ENCODE data around the gene PACRG. TPM values are rescaled to one million over a fixed set of nuclear protein-coding genes. Genes with fewer than 3 reads are reported as not detected.

The PACRG gene
- polyA plus RNA-seq, 1 of the 3 experiments (the other 2 are of a cell fraction) = 0.56 TPM

- CTCF ChIA-PET = no interaction called here
- Histone ChIP-seq H3K4me3 (ENCODE audit: low read depth in 2 of 2, low read length in 1 of 2) (no peak overlapping the region), H3K79me2 (ENCODE audit: insufficient read depth) (no peaks in the 10 kb centered on the region), H3K4me1 (ENCODE audit: control insufficient read depth in 1 of 2, insufficient read depth in 2 of 2, low read depth in 1 of 2, low read length in 1 of 2) (no peaks in the 10 kb centered on the region), H3K27ac (ENCODE audit: low read depth in 2 of 2, low read length in 1 of 2) (no peak overlapping the region), H3K4me2 (no peak overlapping the region), H4K20me1 (ENCODE audit: insufficient read depth) (no peaks in the 10 kb centered on the region), H3K27me3 (ENCODE audit: insufficient read depth) (no peaks in the 10 kb centered on the region), H3K36me3 (replicated peaks in 1 of 2; ENCODE audit: control insufficient read depth in 1 of 2, insufficient read depth in 2 of 2, low read length in 1 of 2) (no peaks in the 10 kb centered on the region), H3K9ac (no peak overlapping the region), H2AFZ (ENCODE audit: low read depth) (no peak overlapping the region), H3F3A (replicated peaks; ENCODE audit: insufficient read depth) (no peaks in the 10 kb centered on the region), H3K9me3 (no peaks in the 10 kb centered on the region; the same call in 1 of the 2 replicates), H3K9me2 (no peaks in the 10 kb centered on the region)
- no peak for DNase-seq
- TF ChIP-seq, protein P1, sequence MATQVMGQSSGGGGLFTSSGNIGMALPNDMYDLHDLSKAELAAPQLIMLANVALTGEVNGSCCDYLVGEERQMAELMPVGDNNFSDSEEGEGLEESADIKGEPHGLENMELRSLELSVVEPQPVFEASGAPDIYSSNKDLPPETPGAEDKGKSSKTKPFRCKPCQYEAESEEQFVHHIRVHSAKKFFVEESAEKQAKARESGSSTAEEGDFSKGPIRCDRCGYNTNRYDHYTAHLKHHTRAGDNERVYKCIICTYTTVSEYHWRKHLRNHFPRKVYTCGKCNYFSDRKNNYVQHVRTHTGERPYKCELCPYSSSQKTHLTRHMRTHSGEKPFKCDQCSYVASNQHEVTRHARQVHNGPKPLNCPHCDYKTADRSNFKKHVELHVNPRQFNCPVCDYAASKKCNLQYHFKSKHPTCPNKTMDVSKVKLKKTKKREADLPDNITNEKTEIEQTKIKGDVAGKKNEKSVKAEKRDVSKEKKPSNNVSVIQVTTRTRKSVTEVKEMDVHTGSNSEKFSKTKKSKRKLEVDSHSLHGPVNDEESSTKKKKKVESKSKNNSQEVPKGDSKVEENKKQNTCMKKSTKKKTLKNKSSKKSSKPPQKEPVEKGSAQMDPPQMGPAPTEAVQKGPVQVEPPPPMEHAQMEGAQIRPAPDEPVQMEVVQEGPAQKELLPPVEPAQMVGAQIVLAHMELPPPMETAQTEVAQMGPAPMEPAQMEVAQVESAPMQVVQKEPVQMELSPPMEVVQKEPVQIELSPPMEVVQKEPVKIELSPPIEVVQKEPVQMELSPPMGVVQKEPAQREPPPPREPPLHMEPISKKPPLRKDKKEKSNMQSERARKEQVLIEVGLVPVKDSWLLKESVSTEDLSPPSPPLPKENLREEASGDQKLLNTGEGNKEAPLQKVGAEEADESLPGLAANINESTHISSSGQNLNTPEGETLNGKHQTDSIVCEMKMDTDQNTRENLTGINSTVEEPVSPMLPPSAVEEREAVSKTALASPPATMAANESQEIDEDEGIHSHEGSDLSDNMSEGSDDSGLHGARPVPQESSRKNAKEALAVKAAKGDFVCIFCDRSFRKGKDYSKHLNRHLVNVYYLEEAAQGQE (IDR thresholded peaks at IDR 0.05; ENCODE audit: low read depth, low read length) = no peak
- TF ChIP-seq PBX3 (IDR thresholded peaks at IDR 0.05) (no peak), SMC3 (IDR thresholded peaks at IDR 0.05; ENCODE audit: low read depth, low read length) (no peak), NFIC (IDR thresholded peaks at IDR 0.05; ENCODE audit: borderline replicate concordance) (no peak), GATA2 (CRISPR knock-in tag; IDR thresholded peaks at IDR 0.05) (no peak), RCOR1 (IDR thresholded peaks at IDR 0.05; ENCODE audit: low read length) (no peak), EZH2phosphoT487 (IDR thresholded peaks at IDR 0.05; ENCODE audit: borderline replicate concordance, low read depth) (no peak), FOXM1 (IDR thresholded peaks at IDR 0.05; ENCODE audit: low read depth) (no peak), USF2 (IDR thresholded peaks at IDR 0.05; ENCODE audit: borderline replicate concordance, low read depth, low read length) (no peak), SIN3A (IDR thresholded peaks at IDR 0.05; ENCODE audit: borderline replicate concordance, low read depth, low read length) (no peak), TEAD4 (IDR thresholded peaks at IDR 0.05; ENCODE audit: borderline replicate concordance, insufficient read depth) (no peak), RFX5 (IDR thresholded peaks at IDR 0.05; ENCODE audit: low read length) (no peak), YY1 (IDR thresholded peaks at IDR 0.05; ENCODE audit: low read depth) (no peak), RXRA (IDR thresholded peaks at IDR 0.05; ENCODE audit: borderline replicate concordance, low read depth) (no peak), NRF1 (IDR thresholded peaks at IDR 0.05; ENCODE audit: low read depth, low read length) (no peak), JUND (IDR thresholded peaks at IDR 0.05) (no peak), GABPA (IDR thresholded peaks at IDR 0.05; ENCODE audit: low read depth) (no peak), RAD21 (IDR thresholded peaks at IDR 0.05; ENCODE audit: low read length) (no peak), CTCF (IDR thresholded peaks at IDR 0.05) (no peak)
- TF ChIP-seq, protein P2, sequence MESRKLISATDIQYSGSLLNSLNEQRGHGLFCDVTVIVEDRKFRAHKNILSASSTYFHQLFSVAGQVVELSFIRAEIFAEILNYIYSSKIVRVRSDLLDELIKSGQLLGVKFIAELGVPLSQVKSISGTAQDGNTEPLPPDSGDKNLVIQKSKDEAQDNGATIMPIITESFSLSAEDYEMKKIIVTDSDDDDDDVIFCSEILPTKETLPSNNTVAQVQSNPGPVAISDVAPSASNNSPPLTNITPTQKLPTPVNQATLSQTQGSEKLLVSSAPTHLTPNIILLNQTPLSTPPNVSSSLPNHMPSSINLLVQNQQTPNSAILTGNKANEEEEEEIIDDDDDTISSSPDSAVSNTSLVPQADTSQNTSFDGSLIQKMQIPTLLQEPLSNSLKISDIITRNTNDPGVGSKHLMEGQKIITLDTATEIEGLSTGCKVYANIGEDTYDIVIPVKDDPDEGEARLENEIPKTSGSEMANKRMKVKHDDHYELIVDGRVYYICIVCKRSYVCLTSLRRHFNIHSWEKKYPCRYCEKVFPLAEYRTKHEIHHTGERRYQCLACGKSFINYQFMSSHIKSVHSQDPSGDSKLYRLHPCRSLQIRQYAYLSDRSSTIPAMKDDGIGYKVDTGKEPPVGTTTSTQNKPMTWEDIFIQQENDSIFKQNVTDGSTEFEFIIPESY (IDR thresholded peaks at IDR 0.05; ENCODE audit: borderline replicate concordance, low read depth) = no peak
- POLR2A ChIA-PET = no interaction called here
- WGBS (ENCODE audit: low lambda C conversion rate) = 45% methylated on average over 4 of the region's 4 CpGs
Measured at GRCh38 chr6:162798546-162799266, 70.9 kb downstream of the PACRG start.
